Activated T-helper 2 cell treated with anti-CD3 and anti-CD28 coated beads, Interferon-gamma antibody, Interleukin-2, Interleukin-4, amounts not matched to agents 10 μg/mL and 5 μg/mL and 100 μg/mL, durations not matched to agents 14 hours and 24 hours and 36 hours (primary cell): ENCODE data around the gene HIGD1B. TPM values are rescaled to one million over a fixed set of nuclear protein-coding genes. Genes with fewer than 3 reads are reported as not detected.
A peak's percentile ranks its signal among the peaks of the same experiment; 100 is the strongest.

Experiments
- DNase-seq: peaks from one replicate; pipeline ENCODE4 v3.0.0; 2021; ENCODE audit warnings: low spot score
- H3K27ac Mint-ChIP-seq: one replicate; pipeline ENCODE4 v1.8.0; 2021; ENCODE audit warnings: mixed read lengths
- H3K27me3 Mint-ChIP-seq: one replicate; pipeline ENCODE4 v1.8.0; 2021; ENCODE audit warnings: low read depth, mixed read lengths
- H3K36me3 Mint-ChIP-seq: one replicate; pipeline ENCODE4 v1.8.0; 2021; ENCODE audit warnings: low read depth, mixed read lengths
- H3K4me1 Mint-ChIP-seq: one replicate; pipeline ENCODE4 v1.8.0; 2021; ENCODE audit warnings: low read depth, mixed read lengths
- H3K4me3 Mint-ChIP-seq: one replicate; pipeline ENCODE4 v1.8.0; 2021; ENCODE audit warnings: low read depth, mild to moderate bottlenecking, moderate library complexity, mixed read lengths
- H3K9me3 Mint-ChIP-seq: one replicate; pipeline ENCODE4 v1.8.0; 2021; ENCODE audit warnings: mixed read lengths
- intact Hi-C: fragments of 100-400 bp; cut with micrococcal nuclease; formaldehyde crosslinking; loops from one replicate; pipeline ENCODE4 v1.15.1; 2023
- total RNA-seq: library from RNA; stranded (reverse); gene quantifications from 2 replicates; pipeline ENCODE4 v1.2.3, GENCODE V29; 2022

The HIGD1B gene
- total RNA-seq, 1 donor from 2014 or later, result not detected

- H3K4me3 Mint-ChIP-seq, result no peak overlapping the region
- H3K36me3 Mint-ChIP-seq, result no peaks in the 10 kb centered on the region
- peaks cover 9% of the 10 kb centered on the region for H3K4me1 Mint-ChIP-seq
- H3K27ac Mint-ChIP-seq, result peak overlapping the region; percentile 22
- no peaks in the 10 kb centered on the region for H3K9me3 Mint-ChIP-seq
- peaks cover 35% of the 10 kb centered on the region for H3K27me3 Mint-ChIP-seq
- no peak for DNase-seq
- intact Hi-C loops, result loop anchor here (5.0 kb wide), 1 partner anchor 49 kb away; no protein-coding TSS in a partner anchor
Measured at GRCh38 chr17:44826123-44826790, 21.4 kb upstream of the HIGD1B start.

- H3K9me3 Mint-ChIP-seq, result no peaks in the 10 kb centered on the region
- H3K4me3 Mint-ChIP-seq, result no peak overlapping the region
- DNase-seq, result no peak
- H3K36me3 Mint-ChIP-seq, result no peaks in the 10 kb centered on the region
- H3K27ac Mint-ChIP-seq, result no peak overlapping the region
- intact Hi-C loops, result loop anchor here (5.0 kb wide), 1 partner anchor 51 kb away; no protein-coding TSS in a partner anchor
- H3K27me3 Mint-ChIP-seq, result peaks cover 43% of the 10 kb centered on the region
- peaks cover 9% of the 10 kb centered on the region for H3K4me1 Mint-ChIP-seq
Measured at GRCh38 chr17:44827863-44828262, 19.8 kb upstream of the HIGD1B start.

- peak overlapping the region; percentile 75 for H3K4me3 Mint-ChIP-seq
- intact Hi-C loops, result loop anchor here (5.0 kb wide), 1 partner anchor 52 kb away; no protein-coding TSS in a partner anchor
- DNase-seq, result no peak
- peaks cover 9% of the 10 kb centered on the region for H3K4me1 Mint-ChIP-seq
- peaks cover 49% of the 10 kb centered on the region for H3K27me3 Mint-ChIP-seq
- no peaks in the 10 kb centered on the region for H3K9me3 Mint-ChIP-seq
- no peaks in the 10 kb centered on the region for H3K36me3 Mint-ChIP-seq
- H3K27ac Mint-ChIP-seq, result peak overlapping the region; percentile 10
Measured at GRCh38 chr17:44828919-44829522, 18.7 kb upstream of the HIGD1B start.

- Mint-ChIP-seq H3K27ac (peak within 1 kb of the TSS; percentile 28), H3K36me3 (no peaks in the 10 kb centered on the region), H3K27me3 (peaks cover 50% of the 10 kb centered on the region), H3K9me3 (no peaks in the 10 kb centered on the region), H3K4me1 (peaks cover 9% of the 10 kb centered on the region), H3K4me3 (peak within 1 kb of the TSS; percentile 75)
- intact Hi-C loops, result loop anchor here (5.0 kb wide), 1 partner anchor 52 kb away; no protein-coding TSS in a partner anchor
- DNase-seq, result no peak
Measured at GRCh38 chr17:44829523-44830358, 17.9 kb upstream of the HIGD1B start, which contains the start of gene GJC1. TSS of gene GJC1 (minus strand) at chr17:44830287. CDS start at chr17:44805817, 24,470 bp downstream.

GRCh38 chr17:44830359-44831288, 17.1 kb upstream of the HIGD1B start:
- H3K27ac Mint-ChIP-seq, result peak overlapping the region; percentile 28
- H3K4me1 Mint-ChIP-seq, result peaks cover 9% of the 10 kb centered on the region
- DNase-seq, result no peak
- H3K9me3 Mint-ChIP-seq, result no peaks in the 10 kb centered on the region
- H3K4me3 Mint-ChIP-seq, result peak overlapping the region; percentile 68
- intact Hi-C loops, result no loop called here
- H3K27me3 Mint-ChIP-seq, result peaks cover 50% of the 10 kb centered on the region
- no peaks in the 10 kb centered on the region for H3K36me3 Mint-ChIP-seq

- Mint-ChIP-seq H3K4me3 (peak overlapping the region; percentile 8), H3K27ac (no peak overlapping the region), H3K36me3 (no peaks in the 10 kb centered on the region), H3K27me3 (peaks cover 50% of the 10 kb centered on the region), H3K4me1 (peaks cover 9% of the 10 kb centered on the region), H3K9me3 (no peaks in the 10 kb centered on the region)
- intact Hi-C loops, result no loop called here
- DNase-seq, result no peak
Measured at GRCh38 chr17:44831371-44831770, 16.3 kb upstream of the HIGD1B start.

- intact Hi-C loops, result no loop called here
- Mint-ChIP-seq H3K27me3 (peaks cover 39% of the 10 kb centered on the region), H3K4me1 (peaks cover 9% of the 10 kb centered on the region), H3K27ac (no peak overlapping the region), H3K9me3 (no peaks in the 10 kb centered on the region), H3K36me3 (no peaks in the 10 kb centered on the region), H3K4me3 (no peak overlapping the region)
- no peak for DNase-seq
Measured at GRCh38 chr17:44832805-44833204, 14.9 kb upstream of the HIGD1B start.

- intact Hi-C loops, result no loop called here
- Mint-ChIP-seq H3K4me1 (peaks cover 7% of the 10 kb centered on the region), H3K9me3 (no peaks in the 10 kb centered on the region), H3K27me3 (peaks cover 12% of the 10 kb centered on the region), H3K27ac (no peak overlapping the region), H3K36me3 (no peaks in the 10 kb centered on the region), H3K4me3 (no peak overlapping the region)
- no peak for DNase-seq
Measured at GRCh38 chr17:44837196-44837595, 10.5 kb upstream of the HIGD1B start.

- no peaks in the 10 kb centered on the region for H3K27me3 Mint-ChIP-seq
- no peak for DNase-seq
- H3K9me3 Mint-ChIP-seq, result no peaks in the 10 kb centered on the region
- no peak overlapping the region for H3K4me3 Mint-ChIP-seq
- intact Hi-C loops, result no loop called here
- H3K4me1 Mint-ChIP-seq, result peaks cover 7% of the 10 kb centered on the region
- H3K36me3 Mint-ChIP-seq, result no peaks in the 10 kb centered on the region
- H3K27ac Mint-ChIP-seq, result no peak overlapping the region
Measured at GRCh38 chr17:44840274-44840673, 7.4 kb upstream of the HIGD1B start.

- Mint-ChIP-seq H3K36me3 (no peaks in the 10 kb centered on the region), H3K27me3 (no peaks in the 10 kb centered on the region), H3K27ac (peak overlapping the region; percentile 42), H3K9me3 (no peaks in the 10 kb centered on the region), H3K4me1 (peaks cover 7% of the 10 kb centered on the region), H3K4me3 (no peak overlapping the region)
- intact Hi-C loops, result no loop called here
- DNase-seq, result no peak
Measured at GRCh38 chr17:44840936-44841335, 6.7 kb upstream of the HIGD1B start.

- Mint-ChIP-seq H3K4me3 (no peak overlapping the region), H3K27ac (no peak overlapping the region), H3K9me3 (no peaks in the 10 kb centered on the region), H3K4me1 (peaks cover 7% of the 10 kb centered on the region), H3K36me3 (no peaks in the 10 kb centered on the region), H3K27me3 (no peaks in the 10 kb centered on the region)
- intact Hi-C loops, result no loop called here
- DNase-seq, result no peak
Measured at GRCh38 chr17:44842748-44843147, 4.9 kb upstream of the HIGD1B start.

GRCh38 chr17:44844390-44844830, 3.3 kb upstream of the HIGD1B start:
- no peaks in the 10 kb centered on the region for H3K9me3 Mint-ChIP-seq
- intact Hi-C loops, result no loop called here
- H3K4me1 Mint-ChIP-seq, result peaks cover 7% of the 10 kb centered on the region
- H3K36me3 Mint-ChIP-seq, result no peaks in the 10 kb centered on the region
- no peak overlapping the region for H3K27ac Mint-ChIP-seq
- H3K4me3 Mint-ChIP-seq, result no peak overlapping the region
- DNase-seq, result no peak
- H3K27me3 Mint-ChIP-seq, result no peaks in the 10 kb centered on the region
